ENCODE data around the gene LRRC56.

GRCh38 chr11:521177-521688, 16.1 kb upstream of the LRRC56 start:
- TF ChIP-seq, protein P1, sequence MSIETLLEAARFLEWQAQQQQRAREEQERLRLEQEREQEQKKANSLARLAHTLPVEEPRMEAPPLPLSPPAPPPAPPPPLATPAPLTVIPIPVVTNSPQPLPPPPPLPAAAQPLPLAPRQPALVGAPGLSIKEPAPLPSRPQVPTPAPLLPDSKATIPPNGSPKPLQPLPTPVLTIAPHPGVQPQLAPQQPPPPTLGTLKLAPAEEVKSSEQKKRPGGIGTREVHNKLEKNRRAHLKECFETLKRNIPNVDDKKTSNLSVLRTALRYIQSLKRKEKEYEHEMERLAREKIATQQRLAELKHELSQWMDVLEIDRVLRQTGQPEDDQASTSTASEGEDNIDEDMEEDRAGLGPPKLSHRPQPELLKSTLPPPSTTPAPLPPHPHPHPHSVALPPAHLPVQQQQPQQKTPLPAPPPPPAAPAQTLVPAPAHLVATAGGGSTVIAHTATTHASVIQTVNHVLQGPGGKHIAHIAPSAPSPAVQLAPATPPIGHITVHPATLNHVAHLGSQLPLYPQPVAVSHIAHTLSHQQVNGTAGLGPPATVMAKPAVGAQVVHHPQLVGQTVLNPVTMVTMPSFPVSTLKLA (conservative IDR thresholded peaks at IDR 0.05): no peak
- no peak for TF ChIP-seq POLR2A (conservative IDR thresholded peaks at IDR 0.05)
- TF ChIP-seq MAX (CRISPR knock-in tag; IDR thresholded peaks at IDR 0.05): no peak
- TF ChIP-seq RBM15 (IDR thresholded peaks at IDR 0.05; ENCODE audit: insufficient read depth, low read length): no peak
